SW480 (cell line): Measurements from ENCODE around the gene RAPGEF6.
"Not testable (repeated sequence)": the region's sequence is repeated elsewhere in the genome, so short reads cannot be mapped to it uniquely, and the experiment has no call there.

Source experiments
- DNase-seq: peaks from one replicate; pipeline ENCODE4 v3.0.0-alpha.2; 2016; ENCODE audit warnings: low spot score

The RAPGEF6 gene

DNA sequence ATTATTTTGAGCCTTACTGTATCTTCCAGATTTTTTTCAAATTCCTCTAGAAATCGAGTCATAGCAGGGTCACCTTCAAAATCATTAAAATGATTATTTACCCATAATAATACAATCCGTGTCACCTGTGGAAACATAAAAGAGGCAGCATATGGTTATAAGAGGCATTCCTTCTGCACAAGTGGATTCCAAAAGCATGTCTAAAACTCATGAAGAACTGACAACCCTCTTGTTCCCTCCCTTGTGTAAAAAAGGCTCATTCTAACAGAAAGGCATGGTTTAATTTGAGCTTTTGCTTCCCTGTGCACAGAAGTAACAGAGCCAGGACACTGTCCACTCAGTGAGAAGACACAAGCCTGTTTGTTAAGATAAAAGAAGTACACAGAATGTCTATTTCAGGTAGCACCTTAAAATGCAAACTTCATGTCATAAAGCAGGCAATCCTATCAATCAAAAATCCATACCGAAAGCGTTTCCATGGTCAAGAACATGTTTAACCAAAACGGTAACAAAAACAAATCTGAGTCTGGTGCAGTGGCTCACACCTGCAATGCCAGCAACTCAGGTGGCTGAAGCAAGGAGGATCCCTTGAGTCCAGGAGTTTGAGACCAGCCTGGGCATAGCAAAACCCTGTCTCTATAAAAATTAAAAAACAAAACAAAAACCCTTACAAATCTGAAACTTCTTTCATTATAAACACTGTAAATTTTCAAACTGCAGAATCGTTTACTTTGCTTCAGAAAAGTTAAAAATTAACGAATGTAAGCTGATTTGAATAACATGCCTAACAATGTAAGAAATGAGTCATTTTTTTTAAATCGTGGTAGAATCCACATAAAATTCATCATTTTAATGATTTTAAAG is 139.3 kb downstream of the RAPGEF6 start:
- no peak for DNase-seq

DNA sequence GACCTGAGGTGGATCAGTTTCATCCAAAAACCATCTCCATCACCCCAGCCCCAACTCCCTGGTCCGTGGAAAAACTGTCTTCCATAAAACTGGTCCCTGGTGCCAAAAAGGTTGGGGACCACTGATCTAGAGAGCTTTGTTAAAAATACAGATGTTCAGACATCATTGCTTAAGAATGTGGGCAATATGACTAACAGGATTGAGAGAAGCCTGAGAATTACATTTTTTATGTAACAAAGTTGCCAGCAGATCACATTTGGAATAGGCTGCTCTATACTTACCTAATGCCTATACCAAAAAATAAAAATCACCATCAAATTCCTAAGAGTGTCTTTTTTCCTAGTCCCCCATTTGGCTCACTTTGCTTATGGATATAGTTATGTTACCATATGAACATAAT is 143.3 kb downstream of the RAPGEF6 start:
- no peak for DNase-seq

DNA sequence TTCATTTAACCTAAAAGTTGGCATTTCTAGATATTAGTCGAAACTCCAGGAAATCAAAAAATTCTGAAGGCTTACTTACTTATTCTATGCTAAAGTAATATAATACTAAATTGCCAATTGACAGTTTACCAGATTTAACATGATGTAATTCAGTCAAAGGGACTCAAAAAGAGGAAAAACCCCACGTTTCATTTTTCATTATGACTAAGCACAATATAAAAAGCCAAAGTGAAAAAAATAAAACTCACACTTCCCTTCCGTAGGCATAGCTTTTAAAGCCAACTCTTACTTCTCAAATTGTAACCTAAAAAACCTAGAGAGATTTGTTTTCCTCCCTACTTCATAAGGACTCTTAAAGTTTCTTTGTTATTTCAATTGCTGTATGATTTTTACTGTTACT is 146.6 kb downstream of the RAPGEF6 start:
- DNase-seq: no peak

DNA sequence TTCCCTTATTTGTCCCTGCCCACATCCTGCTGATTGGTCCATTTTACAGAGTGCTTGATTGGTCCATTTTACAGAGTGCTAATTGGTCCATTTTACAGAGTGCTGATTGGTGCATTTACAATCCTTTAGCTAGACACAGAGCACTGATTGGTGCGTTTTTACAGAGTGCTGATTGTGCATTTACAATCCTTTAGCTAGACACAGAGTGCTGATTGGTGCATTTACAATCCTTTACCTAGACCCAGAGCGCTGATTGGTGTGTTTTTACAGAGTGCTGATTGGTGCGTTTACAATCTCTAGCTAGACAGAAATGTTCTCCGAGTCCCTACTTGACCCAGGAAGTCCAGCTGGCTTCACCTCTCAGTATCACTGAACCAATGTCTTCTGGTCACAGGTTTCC is 147.7 kb downstream of the RAPGEF6 start:
- not testable (repeated sequence) for DNase-seq

DNA sequence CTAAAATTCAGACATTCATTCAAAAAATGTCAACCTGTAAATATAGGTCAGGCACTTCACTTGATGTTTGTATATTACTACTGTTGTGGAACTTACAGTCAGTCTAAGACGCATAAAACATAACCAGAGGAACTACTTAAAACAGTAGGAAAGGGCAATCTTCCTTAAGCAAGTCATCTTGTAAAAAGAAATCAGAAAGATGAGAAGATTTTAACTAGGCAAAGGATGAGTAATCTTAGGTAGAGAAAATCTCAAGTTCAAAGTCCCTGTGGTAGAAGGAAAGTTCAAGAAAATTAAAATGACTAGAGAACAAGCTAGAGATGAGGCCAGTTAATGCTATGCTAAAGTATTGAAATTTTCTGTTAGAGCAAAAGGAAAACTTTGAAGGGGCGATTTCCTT is 152.4 kb downstream of the RAPGEF6 start:
- no peak for DNase-seq

DNA sequence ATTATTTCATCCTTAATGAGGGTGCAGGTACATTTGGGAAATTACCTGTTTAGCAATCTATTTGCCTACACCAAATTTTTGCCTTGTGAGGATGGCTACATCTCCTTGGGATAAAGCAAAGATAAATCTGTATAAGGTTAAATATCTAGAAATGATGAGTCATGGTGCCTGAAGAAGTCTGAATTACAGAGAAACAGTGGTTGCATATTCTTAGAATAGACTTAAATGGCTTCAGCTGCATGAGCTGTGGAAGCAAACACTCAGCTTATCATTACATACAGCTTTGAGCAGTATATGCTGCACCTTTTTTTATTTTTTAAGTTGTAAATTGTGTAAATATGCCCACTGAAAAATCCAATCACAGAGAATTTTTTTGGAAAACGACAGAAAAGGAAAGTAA is 153.5 kb downstream of the RAPGEF6 start:
- no peak for DNase-seq

DNA sequence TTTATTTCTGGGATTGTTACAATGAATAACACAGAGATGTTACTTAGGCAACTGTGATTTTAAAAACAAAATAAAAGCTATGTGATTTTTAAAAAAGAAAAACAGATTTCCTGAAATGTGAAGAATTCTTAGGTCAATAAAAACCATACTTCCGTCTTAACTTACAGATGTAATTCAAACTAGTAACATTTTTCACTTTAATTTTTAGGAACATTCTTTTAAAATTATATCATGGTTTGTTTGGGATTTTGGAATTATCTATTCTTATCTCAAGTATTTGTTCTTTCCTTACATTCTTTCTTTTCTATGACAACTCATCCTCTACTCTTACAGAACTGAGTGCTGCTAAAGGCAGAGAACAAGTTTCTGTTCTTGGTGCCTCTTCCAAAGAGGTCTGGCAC is 159.5 kb downstream of the RAPGEF6 start:
- no peak for DNase-seq

DNA sequence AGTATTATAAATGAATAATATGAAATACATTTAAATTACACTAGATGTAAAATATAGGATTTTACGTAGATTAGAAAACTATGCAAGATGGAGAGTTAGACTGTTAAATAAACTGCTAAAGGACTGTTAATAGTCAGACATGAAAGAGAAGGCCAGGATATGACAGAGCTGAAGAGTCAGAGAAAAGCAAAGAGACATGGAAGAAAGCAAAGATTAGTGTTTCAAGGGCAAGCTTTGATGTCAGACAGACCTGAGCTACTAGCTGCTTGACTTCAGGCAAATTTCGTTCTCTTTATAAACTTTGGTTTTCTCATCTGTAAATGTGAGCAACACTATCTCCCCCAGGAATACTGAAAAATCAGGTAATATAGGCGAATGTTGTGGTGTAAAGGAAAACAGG is 161.3 kb downstream of the RAPGEF6 start:
- no peak for DNase-seq

DNA sequence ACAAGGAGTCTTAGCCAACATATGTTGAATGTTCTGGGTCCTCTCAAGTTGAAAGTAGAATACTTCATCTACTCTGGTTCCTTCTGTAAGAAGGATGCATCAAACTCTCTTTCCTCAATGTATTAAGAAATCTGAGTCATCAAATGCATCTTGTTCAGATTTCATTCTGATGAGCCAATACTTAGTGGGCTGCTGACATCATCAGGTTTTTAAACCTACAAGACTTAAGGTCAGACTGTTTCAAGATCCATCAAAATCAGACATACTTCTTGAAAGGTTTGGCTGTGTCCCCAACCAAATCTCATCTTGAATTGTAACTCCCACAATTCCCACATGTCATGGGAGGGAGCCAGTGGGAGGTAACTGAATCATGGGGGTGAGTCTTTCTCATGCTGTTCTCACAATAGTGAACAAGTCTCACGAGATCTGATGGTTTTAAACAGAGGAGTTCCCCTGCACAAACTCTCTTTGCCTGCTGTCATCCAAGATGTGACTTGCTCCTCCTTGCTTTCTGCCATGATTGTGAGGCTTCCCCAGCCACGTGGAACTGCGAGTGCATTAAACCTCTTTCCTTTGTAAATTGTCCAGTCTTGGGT is 168.8 kb downstream of the RAPGEF6 start:
- no peak for DNase-seq

DNA sequence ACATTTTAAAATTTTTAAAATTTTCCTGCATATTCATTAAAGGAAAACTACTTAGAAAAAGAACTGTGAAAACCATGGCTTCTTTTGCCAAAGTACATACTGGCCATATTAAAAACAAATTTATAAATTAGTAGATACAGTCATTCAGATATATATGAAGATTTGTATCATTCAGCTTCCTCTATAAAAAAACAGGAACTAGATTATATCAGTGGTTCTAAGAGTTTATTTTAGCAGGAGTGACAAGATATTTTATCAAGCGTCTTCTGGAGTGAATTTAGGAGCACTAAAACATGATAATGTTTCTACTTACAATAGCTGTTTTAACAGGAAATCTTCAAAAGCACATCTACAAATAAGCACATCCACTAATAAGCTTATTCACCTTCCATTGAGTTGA is 171.4 kb downstream of the RAPGEF6 start:
- no peak for DNase-seq

DNA sequence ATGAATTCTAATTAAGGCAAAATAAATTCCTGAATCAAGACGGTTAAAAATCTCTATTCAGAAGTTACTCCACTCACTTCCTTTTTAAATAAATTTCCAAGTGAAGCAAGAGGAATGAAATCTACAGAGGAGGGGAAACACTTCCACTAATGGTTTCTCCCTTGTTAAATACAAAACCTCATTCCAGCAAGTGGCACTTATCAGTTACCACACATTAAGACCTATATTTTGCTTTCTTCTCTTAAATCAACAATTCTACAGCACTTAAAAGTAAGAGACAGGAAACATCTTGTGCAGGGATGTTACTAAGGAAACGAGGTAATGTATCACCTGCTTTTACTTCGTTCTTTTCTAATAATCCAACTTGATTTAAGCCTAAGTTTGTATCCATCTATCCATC is 172.6 kb downstream of the RAPGEF6 start:
- DNase-seq: no peak

DNA sequence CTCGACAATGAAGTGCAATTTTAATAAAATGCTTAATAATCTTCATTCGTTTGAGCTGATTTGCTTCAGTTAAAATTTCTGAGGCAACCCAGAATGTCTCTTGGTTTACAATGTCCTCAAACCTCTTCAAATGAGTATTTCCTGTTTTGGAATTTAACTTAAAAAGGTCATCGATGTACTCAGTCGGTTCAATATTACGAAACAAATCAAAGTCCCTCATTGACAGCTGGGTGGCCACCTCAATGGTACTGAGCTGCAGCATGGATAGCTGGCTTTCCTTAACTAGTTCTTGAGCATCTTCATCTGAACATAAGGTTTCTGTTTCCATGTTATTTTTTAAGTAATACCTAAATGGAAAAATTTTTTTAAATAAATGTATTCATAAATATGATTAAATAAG is 173.3 kb downstream of the RAPGEF6 start:
- no peak for DNase-seq

DNA sequence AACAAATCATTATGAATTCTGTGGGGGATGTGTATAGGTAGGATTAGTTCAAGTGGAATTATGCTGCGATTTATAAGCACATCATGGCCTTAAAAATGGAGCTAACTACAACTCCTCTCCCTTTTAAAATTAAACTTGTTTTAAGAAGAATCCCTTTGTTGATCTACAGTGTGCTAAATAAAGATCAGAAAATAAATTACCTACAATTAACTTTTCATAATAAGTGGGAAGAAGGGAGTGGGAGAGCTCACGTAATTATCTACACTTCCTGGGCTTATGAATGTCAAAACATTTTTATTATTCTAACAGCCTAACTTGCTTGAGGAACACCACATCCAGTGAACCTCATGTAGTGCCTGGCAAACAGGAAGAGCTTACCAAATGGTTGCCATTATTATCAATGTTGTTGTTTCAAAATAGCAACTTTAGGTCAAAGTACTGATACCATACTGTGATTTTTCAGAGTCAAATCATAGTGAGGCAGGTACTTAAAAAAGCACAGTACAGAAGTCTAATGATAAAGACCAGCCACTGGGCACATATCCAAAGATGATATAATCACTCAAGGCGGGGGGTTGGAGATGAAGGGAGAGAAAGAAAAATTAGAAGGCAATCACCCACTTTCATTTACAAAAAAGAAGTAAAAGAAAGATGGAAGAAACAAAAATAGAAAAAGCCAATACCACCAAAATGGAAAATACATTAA is 174.0 kb downstream of the RAPGEF6 start:
- no peak for DNase-seq

DNA sequence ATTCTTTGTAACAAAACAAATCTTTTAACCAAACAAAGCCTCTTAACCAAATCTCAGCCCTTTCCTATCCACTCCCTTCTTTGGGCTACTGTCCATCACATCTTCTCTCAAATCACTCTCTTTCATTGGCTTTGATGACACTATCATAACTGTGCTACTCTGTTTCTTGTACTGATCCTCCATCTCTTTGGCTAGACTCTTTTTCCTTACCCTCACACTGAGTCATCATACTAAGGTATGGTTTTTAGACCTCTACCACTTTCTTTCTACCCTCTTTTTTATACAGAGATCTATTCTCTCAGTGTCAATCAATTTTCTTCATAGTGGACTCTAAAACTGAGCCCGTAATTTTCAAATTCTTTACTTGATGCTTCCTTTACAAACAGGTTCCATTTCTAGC is 174.9 kb downstream of the RAPGEF6 start:
- DNase-seq: no peak

DNA sequence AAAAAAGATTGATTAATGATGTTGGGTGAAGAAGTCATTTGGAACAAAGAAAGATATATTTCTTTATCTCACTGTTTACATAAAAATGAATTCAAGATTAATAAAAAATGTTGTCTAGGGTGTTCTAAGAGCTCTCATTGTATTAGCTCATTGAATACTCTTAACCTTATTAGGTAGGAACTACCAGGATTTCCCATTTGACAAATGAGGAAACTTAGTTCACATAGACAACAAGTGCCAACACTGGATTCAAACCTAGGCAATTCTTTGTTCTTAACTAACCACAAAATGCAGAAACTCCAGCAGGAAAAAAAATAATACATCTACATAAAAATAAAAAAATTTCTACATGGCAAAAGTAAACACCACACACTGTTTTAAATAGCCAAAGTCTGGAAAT is 175.8 kb downstream of the RAPGEF6 start:
- no peak for DNase-seq

DNA sequence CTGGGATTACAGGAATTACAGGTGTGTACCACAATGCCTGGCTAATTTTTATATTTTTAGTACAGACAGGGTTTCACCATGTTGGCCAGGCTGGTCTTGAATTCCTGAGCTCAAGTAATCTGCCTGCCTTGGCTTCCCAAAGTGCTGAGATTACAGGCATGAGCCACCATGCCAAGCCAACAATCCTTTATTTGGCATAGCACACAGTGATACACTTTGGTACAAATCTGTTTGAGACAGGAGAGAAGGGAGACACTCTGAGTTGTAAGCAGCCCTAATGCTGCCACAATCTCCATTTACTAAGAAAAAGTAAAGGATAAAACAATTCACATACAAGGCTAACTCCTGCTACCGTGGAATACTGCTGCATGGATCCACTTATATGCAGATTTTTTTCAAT is 177.8 kb downstream of the RAPGEF6 start:
- no peak for DNase-seq

DNA sequence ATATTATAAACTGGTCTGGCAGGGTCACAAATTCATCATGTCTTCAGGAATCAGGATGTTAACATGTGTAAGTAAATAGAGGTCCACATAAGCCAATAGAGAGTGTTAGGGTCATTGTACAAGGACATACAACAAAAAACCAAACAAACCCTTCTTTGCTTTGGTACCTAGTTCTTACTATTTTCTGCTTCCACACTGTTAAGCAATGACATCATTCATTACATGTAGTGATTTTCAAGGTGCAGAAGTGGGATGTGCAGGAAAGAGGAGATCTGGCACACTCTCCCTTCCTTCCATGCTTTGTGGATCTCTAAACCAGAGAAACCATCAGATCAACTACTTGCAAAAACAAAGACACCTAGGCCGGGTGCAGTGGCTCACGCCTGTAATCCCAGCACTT is 184.1 kb downstream of the RAPGEF6 start:
- DNase-seq: no peak

DNA sequence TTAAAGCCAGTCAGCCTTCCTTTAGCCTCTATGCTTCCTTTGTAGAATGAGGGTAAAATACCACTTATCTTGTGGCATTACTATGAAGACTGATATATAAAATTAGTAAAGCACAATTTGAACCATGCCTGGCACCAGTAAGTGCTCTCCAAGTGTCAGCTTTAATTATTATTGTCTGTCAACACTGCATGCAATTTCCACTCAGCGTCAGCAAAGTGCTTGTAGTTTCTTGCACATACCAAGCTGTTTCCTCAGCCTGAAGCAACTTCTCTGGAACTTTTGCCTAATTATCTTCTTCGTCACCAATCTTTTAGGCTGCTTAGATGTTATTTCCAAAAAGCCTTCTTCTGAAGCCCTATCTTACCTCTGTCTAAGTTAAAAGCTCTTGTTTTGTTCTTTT is 193.8 kb downstream of the RAPGEF6 start:
- DNase-seq: no peak

DNA sequence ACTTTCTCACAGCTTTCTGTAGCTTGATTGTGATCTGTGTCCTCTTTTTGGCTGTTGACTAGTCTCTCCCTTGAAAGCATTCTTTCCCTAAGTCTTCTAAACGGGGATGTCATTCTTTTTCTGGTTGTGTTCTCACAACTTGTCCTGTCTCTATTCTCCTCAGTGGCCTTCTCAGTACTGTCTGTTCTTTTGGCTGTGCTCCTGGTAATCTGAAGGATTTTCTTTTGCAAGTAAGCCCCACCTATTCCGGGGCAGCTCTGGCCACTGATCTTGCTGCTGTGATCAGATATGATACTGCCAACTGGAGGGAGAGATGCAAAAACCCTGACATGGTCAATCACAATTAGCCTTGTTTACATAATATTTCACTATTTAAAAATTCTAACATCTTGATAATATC is 198.9 kb downstream of the RAPGEF6 start:
- no peak for DNase-seq

DNA sequence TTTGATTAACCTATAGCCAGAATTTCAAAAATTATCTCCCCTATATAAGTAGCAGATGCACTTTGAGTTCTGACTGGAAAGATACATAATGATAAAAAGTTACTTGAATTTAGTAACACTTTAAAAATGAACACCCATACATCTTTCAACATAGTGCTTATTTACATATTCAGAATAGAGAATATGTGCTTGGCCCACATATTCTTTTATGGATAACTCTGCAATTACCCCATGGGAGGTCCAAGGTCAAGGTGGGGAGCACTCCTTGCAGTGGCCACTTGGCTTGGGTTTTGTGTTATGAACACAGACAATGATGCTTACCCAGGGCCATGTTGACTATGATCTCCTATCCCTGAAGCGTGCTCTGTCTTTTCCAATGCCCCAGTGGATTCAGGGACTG is 201.9 kb downstream of the RAPGEF6 start:
- DNase-seq: no peak

DNA sequence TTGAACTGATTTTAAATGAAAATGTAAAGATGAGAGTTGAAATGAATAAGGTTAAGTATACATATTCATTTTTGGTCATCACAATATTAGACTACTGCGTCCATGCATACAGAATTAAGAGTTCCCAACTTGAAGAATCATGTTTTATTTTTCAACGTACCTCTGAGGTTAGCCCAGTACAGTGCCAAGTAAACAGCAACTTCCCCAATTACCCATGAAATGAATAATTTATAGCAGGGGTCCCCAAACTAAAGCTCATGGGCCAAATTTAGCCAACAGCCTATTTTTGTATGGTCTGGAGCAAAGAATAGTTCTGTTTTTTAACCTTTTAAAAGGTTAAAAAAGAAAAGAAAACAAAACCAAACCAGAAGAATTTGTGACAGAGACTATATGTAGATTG is 203.2 kb downstream of the RAPGEF6 start:
- no peak for DNase-seq

DNA sequence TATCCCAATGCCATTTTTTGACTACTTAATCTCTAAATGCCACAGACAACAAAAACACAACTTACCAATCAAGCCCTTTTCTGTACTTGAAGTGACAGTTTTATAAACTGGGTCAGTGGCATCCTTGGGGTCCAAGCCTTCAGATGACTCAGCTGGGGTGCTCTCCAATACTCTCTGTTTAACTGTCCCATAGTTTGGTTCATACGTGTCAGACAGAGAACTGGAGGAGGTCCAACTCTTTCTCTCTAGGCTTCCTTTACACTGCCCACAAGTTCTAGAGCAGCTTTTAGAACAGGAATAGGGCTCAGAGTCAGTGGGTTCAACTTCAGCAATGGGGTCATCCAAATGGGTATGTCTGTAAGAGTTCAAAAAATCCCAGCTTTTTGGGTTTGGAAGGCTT is 204.2 kb downstream of the RAPGEF6 start:
- DNase-seq: no peak

DNA sequence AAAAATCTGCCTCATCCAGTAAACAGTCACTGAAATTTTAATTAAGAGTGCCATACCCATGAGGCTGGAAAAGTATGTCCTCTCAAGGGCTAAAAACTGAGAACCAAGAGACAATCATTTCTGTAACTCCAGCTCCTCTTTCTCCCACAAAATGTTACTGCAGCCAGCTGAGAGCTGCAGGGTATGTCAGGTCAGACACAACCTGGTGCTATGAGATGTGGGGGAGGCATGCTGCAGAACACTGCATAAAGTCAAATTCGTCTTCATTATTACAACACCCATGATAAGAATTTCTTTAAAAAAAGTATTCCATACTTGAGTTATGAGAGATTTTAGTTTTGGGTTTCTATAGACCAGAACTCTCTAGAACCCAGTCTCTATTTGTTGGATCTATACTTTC is 209.0 kb downstream of the RAPGEF6 start:
- DNase-seq: no peak
